Trophoblast cell (in vitro differentiated cells and primary cell): Measurements from ENCODE around the gene KCNAB1.

Experiments
- DNase-seq, 2 donors: peaks; one replicate each; pipeline ENCODE4 v3.0.0-alpha.2; 2016
- H2AFZ ChIP-seq: 2 replicates; pipeline ENCODE4 v1.6.1; 2013; ENCODE audit warnings: low read length, moderate library complexity, mild to moderate bottlenecking; ENCODE audit not compliant: insufficient read depth, poor library complexity
- H2AK5ac ChIP-seq: 2 replicates; pipeline ENCODE4 v1.6.1; 2013; ENCODE audit warnings: mild to moderate bottlenecking, low read length
- H2BK120ac ChIP-seq: 2 replicates; pipeline ENCODE4 v1.6.1; 2013; ENCODE audit warnings: low read length, mild to moderate bottlenecking, moderate library complexity; ENCODE audit not compliant: insufficient read depth, poor library complexity
- H2BK12ac ChIP-seq: 2 replicates; pipeline ENCODE4 v1.6.1; 2013; ENCODE audit warnings: mild to moderate bottlenecking, low read length, moderate library complexity
- H2BK5ac ChIP-seq: 2 replicates; pipeline ENCODE4 v1.6.1; 2013; ENCODE audit warnings: low read length, low read depth, moderate library complexity, mild to moderate bottlenecking; ENCODE audit not compliant: poor library complexity
- H3K14ac ChIP-seq: 2 replicates; pipeline ENCODE4 v1.6.1; 2013; ENCODE audit warnings: mild to moderate bottlenecking, low read length
- H3K18ac ChIP-seq: 2 replicates; pipeline ENCODE4 v1.6.1; 2013; ENCODE audit warnings: mild to moderate bottlenecking, low read length
- H3K23ac ChIP-seq: 2 replicates; pipeline ENCODE4 v1.6.1; 2013; ENCODE audit warnings: low read length
- H3K27ac ChIP-seq: 2 replicates; pipeline ENCODE4 v1.5.1; 2013; ENCODE audit warnings: low read depth, mild to moderate bottlenecking, inconsistent platforms, low read length, moderate library complexity
- H3K27me3 ChIP-seq: 2 replicates; pipeline ENCODE4 v1.6.1; 2013; ENCODE audit warnings: inconsistent platforms, mild to moderate bottlenecking, low read length, moderate library complexity; ENCODE audit not compliant: insufficient read depth
- H3K36me3 ChIP-seq, 2 experiments: 1 replicate in 1 of 2; 2 replicates in 1 of 2; pipeline ENCODE4 v1.6.1; 2013; ENCODE audit warnings: low read length in 2 of 2, mild to moderate bottlenecking in 2 of 2, moderate library complexity in 1 of 2; ENCODE audit not compliant: insufficient read depth in 2 of 2, control insufficient read depth in 1 of 2
- H3K4ac ChIP-seq: 2 replicates; pipeline ENCODE4 v1.6.1; 2013; ENCODE audit warnings: low read depth, mild to moderate bottlenecking, low read length, moderate library complexity
- H3K4me1 ChIP-seq, 2 experiments: 1 replicate in 1 of 2; 2 replicates in 1 of 2; pipeline ENCODE4 v1.6.1; 2013; ENCODE audit warnings: low read length in 2 of 2, mild to moderate bottlenecking in 2 of 2, moderate library complexity in 1 of 2; ENCODE audit not compliant: insufficient read depth in 2 of 2, control insufficient read depth in 1 of 2
- H3K4me2 ChIP-seq: 2 replicates; pipeline ENCODE4 v1.6.1; 2013; ENCODE audit warnings: inconsistent platforms, mild to moderate bottlenecking, low read length, moderate library complexity
- H3K4me3 ChIP-seq: 2 replicates; pipeline ENCODE4 v1.5.1; 2013; ENCODE audit warnings: mild to moderate bottlenecking, low read depth, low read length, inconsistent platforms
- H3K79me1 ChIP-seq: one replicate; pipeline ENCODE4 v1.6.1; 2013; ENCODE audit warnings: low read length
- H3K79me2 ChIP-seq: 2 replicates; pipeline ENCODE4 v1.6.1; 2013; ENCODE audit warnings: low read length, mild to moderate bottlenecking; ENCODE audit not compliant: control insufficient read depth, insufficient read depth, poor library complexity
- H3K9ac ChIP-seq: 2 replicates; pipeline ENCODE4 v1.6.1; 2013; ENCODE audit warnings: mild to moderate bottlenecking, low read length
- H3K9me3 ChIP-seq: 2 replicates; pipeline ENCODE4 v1.6.1; 2013; ENCODE audit warnings: low read depth, mild to moderate bottlenecking, control low read depth, inconsistent platforms, low read length; ENCODE audit not compliant: insufficient read depth
- H4K12ac ChIP-seq: 2 replicates; pipeline ENCODE4 v1.6.1; 2013; ENCODE audit warnings: low read depth, mild to moderate bottlenecking, low read length, moderate library complexity
- H4K8ac ChIP-seq: 2 replicates; pipeline ENCODE4 v1.6.1; 2013; ENCODE audit warnings: low read depth, mild to moderate bottlenecking, low read length, moderate library complexity
- H4K91ac ChIP-seq: one replicate; pipeline ENCODE4 v1.6.1; 2013; ENCODE audit warnings: low read depth, mild to moderate bottlenecking, low read length, moderate library complexity
- WGBS: extraction: QIAGEN DNeasy Blood & Tissue Kit; methylation state at CpG from one replicate; pipeline ENCODE4 v1.1.7; 2013; ENCODE audit warnings: missing lambda C conversion rate; ENCODE audit not compliant: insufficient read length, insufficient coverage; ENCODE audit errors: extremely low coverage; 5-methylcytosine and 5-hydroxymethylcytosine counted together

Gene KCNAB1

GRCh38 chr3:156180077-156180476, 59.7 kb downstream of the KCNAB1 start:
- H3K79me1 ChIP-seq, result no peaks in the 10 kb centered on the region
- H2BK120ac ChIP-seq, result no peak overlapping the region
- H3K4me3 ChIP-seq, result no peak overlapping the region
- H3K4me2 ChIP-seq, result no peak overlapping the region
- H2AK5ac ChIP-seq, result no peak overlapping the region
- H3K36me3 ChIP-seq, result no peaks in the 10 kb centered on the region
- H2BK12ac ChIP-seq, result no peak overlapping the region
- no peaks in the 10 kb centered on the region for H3K4me1 ChIP-seq
- H4K12ac ChIP-seq, result no peak overlapping the region
- H3K27me3 ChIP-seq, result no peaks in the 10 kb centered on the region
- no peak overlapping the region for H2BK5ac ChIP-seq
- no peak overlapping the region for H4K8ac ChIP-seq
- no peak overlapping the region for H3K27ac ChIP-seq
- no peak overlapping the region for H3K4ac ChIP-seq
- H4K91ac ChIP-seq, result no peak overlapping the region
- H3K18ac ChIP-seq, result no peak overlapping the region
- H3K23ac ChIP-seq, result no peak overlapping the region
- H3K9ac ChIP-seq, result no peak overlapping the region
- H3K79me2 ChIP-seq, result no peaks in the 10 kb centered on the region
- H3K14ac ChIP-seq, result no peak overlapping the region
- no peak for DNase-seq
- no peaks in the 10 kb centered on the region for H3K9me3 ChIP-seq
- no peak overlapping the region for H2AFZ ChIP-seq

- no peak overlapping the region for H3K4me3 ChIP-seq
- no peak overlapping the region for H3K27ac ChIP-seq
- no peaks in the 10 kb centered on the region for H3K9me3 ChIP-seq
- no peaks in the 10 kb centered on the region for H3K79me2 ChIP-seq
- no peak overlapping the region for H4K8ac ChIP-seq
- H4K12ac ChIP-seq, result no peak overlapping the region
- no peak overlapping the region for H3K18ac ChIP-seq
- no peak overlapping the region for H2AFZ ChIP-seq
- no peak overlapping the region for H4K91ac ChIP-seq
- no peak overlapping the region for H3K14ac ChIP-seq
- H2AK5ac ChIP-seq, result no peak overlapping the region
- H3K9ac ChIP-seq, result no peak overlapping the region
- no peak overlapping the region for H2BK5ac ChIP-seq
- H3K79me1 ChIP-seq, result no peaks in the 10 kb centered on the region
- no peaks in the 10 kb centered on the region for H3K36me3 ChIP-seq
- H3K23ac ChIP-seq, result no peak overlapping the region
- peak in 1 of 2 donors; percentile 23 for DNase-seq
- H3K4me1 ChIP-seq, result no peaks in the 10 kb centered on the region
- H2BK12ac ChIP-seq, result no peak overlapping the region
- H3K4ac ChIP-seq, result no peak overlapping the region
- H3K27me3 ChIP-seq, result no peaks in the 10 kb centered on the region
- no peak overlapping the region for H2BK120ac ChIP-seq
- H3K4me2 ChIP-seq, result no peak overlapping the region
- no CpG with 5 or more reads among the region's 2 CpGs for WGBS
Observed at GRCh38 chr3:156181509-156181908, 61.1 kb downstream of the KCNAB1 start.

GRCh38 chr3:156183396-156183795, 63.0 kb downstream of the KCNAB1 start:
- Histone ChIP-seq H2AK5ac (no peak overlapping the region), H4K8ac (no peak overlapping the region), H2AFZ (no peak overlapping the region), H3K9ac (no peak overlapping the region), H4K12ac (no peak overlapping the region), H4K91ac (no peak overlapping the region), H3K27ac (no peak overlapping the region), H3K27me3 (no peaks in the 10 kb centered on the region), H3K4me2 (no peak overlapping the region), H3K4ac (no peak overlapping the region), H3K23ac (no peak overlapping the region), H3K18ac (no peak overlapping the region), H2BK12ac (no peak overlapping the region), H3K14ac (no peak overlapping the region), H3K79me2 (no peaks in the 10 kb centered on the region), H2BK5ac (no peak overlapping the region), H3K79me1 (no peaks in the 10 kb centered on the region), H3K4me3 (no peak overlapping the region), H2BK120ac (no peak overlapping the region), H3K4me1 (no peaks in the 10 kb centered on the region), H3K9me3 (no peaks in the 10 kb centered on the region), H3K36me3 (no peaks in the 10 kb centered on the region)
- DNase-seq, result no peak
- no CpG with 5 or more reads among the region's 1 CpG for WGBS

- H2AFZ ChIP-seq, result no peak overlapping the region
- H4K91ac ChIP-seq, result no peak overlapping the region
- H3K18ac ChIP-seq, result no peak overlapping the region
- no peak for DNase-seq
- H2BK120ac ChIP-seq, result no peak overlapping the region
- no peak overlapping the region for H2BK5ac ChIP-seq
- H3K23ac ChIP-seq, result no peak overlapping the region
- H3K9me3 ChIP-seq, result no peaks in the 10 kb centered on the region
- H3K9ac ChIP-seq, result no peak overlapping the region
- no peak overlapping the region for H3K4ac ChIP-seq
- H3K27ac ChIP-seq, result no peak overlapping the region
- no peaks in the 10 kb centered on the region for H3K79me2 ChIP-seq
- H4K8ac ChIP-seq, result no peak overlapping the region
- H2BK12ac ChIP-seq, result no peak overlapping the region
- no peaks in the 10 kb centered on the region for H3K4me1 ChIP-seq
- no peak overlapping the region for H4K12ac ChIP-seq
- no peaks in the 10 kb centered on the region for H3K27me3 ChIP-seq
- H3K14ac ChIP-seq, result no peak overlapping the region
- no peaks in the 10 kb centered on the region for H3K79me1 ChIP-seq
- no peaks in the 10 kb centered on the region for H3K36me3 ChIP-seq
- no peak overlapping the region for H2AK5ac ChIP-seq
- WGBS, result no CpG with 5 or more reads among the region's 1 CpG
- H3K4me3 ChIP-seq, result no peak overlapping the region
- no peak overlapping the region for H3K4me2 ChIP-seq
Observed at GRCh38 chr3:156184156-156184555, 63.8 kb downstream of the KCNAB1 start.
